Measurements from ENCODE around the gene SNX32.
A peak's percentile ranks its signal among the peaks of the same experiment; 100 is the strongest.

SNX32 gene

GRCh38 chr11:65857853-65858680 lies 24.3 kb downstream of the SNX32 start, which contains the start of gene CFL1:
Gene CFL1, minus strand, starts transcription at chr11:65858180. Its CDS starts 81 bp downstream, at chr11:65858099.
- no peak for TF ChIP-seq CTCF (IDR thresholded peaks at IDR 0.05; ENCODE audit: insufficient read depth, low read length, missing control alignments)
- ChIA-PET CTCF (interaction anchor here (0.6 to 6.0 kb wide), 9 partner anchors 8 to 165 kb away, joined by 3 to 174 read pairs (median 5); partner anchors contain the start of genes EFEMP2 and FIBP), POLR2A (interaction anchor here (0.6 to 5.2 kb wide), 20 partner anchors 8 to 243 kb away, joined by 3 to 103 read pairs (median 4); partner anchors contain the start of genes CCDC85B, EFEMP2, FIBP and KAT5)
- DNase-seq (ENCODE audit: low read depth, low spot score), result peak; percentile 85
- peak within 1 kb of the TSS; percentile 95 for H3K4me3 ChIP-seq (ENCODE audit: low read depth, low read length)

- no peak for DNase-seq (ENCODE audit: low read depth, low spot score)
- peak overlapping the region; percentile 54 for H3K4me3 ChIP-seq (ENCODE audit: low read depth, low read length)
- TF ChIP-seq CTCF (IDR thresholded peaks at IDR 0.05; ENCODE audit: insufficient read depth, low read length, missing control alignments), result no peak
- CTCF ChIA-PET, result interaction anchor here (0.7 to 6.0 kb wide), 12 partner anchors 8 to 164 kb away, joined by 3 to 174 read pairs (median 6); partner anchors contain the start of genes EFEMP2 and FIBP
- POLR2A ChIA-PET, result interaction anchor here (0.6 to 5.2 kb wide), 22 partner anchors 9 to 454 kb away, joined by 3 to 103 read pairs (median 4); partner anchors contain the start of genes CCDC85B, EFEMP2, FIBP and KAT5
Observed at GRCh38 chr11:65858681-65859087, 24.9 kb downstream of the SNX32 start.

GRCh38 chr11:65859095-65859811 lies 25.5 kb downstream of the SNX32 start:
- peak; percentile 88 for DNase-seq (ENCODE audit: low read depth, low spot score)
- TF ChIP-seq CTCF (IDR thresholded peaks at IDR 0.05; ENCODE audit: insufficient read depth, low read length, missing control alignments), result peak; percentile 25
- H3K4me3 ChIP-seq (ENCODE audit: low read depth, low read length), result peak overlapping the region; percentile 95
- ChIA-PET POLR2A (interaction anchor here (0.6 to 5.2 kb wide), 15 partner anchors 9 to 454 kb away, joined by 3 to 103 read pairs (median 6); partner anchors contain the start of genes BANF1, CCDC85B, EFEMP2 and EIF1AD), CTCF (interaction anchor here (0.6 to 6.0 kb wide), 37 partner anchors 8 to 196 kb away, joined by 3 to 174 read pairs (median 5); partner anchors contain the start of genes CCDC85B, CTSW, EFEMP2 and FIBP)

- CTCF ChIA-PET, result interaction anchor here (0.6 to 6.0 kb wide), 38 partner anchors 9 to 196 kb away, joined by 3 to 174 read pairs (median 5); partner anchors contain the start of genes CATSPER1, CCDC85B, CTSW and EFEMP2
- H3K4me3 ChIP-seq (ENCODE audit: low read depth, low read length), result peak overlapping the region; percentile 95
- POLR2A ChIA-PET, result interaction anchor here (0.8 to 5.2 kb wide), 13 partner anchors 10 to 222 kb away, joined by 3 to 103 read pairs (median 8); partner anchors contain the start of genes BANF1, CCDC85B, EFEMP2 and EIF1AD
- DNase-seq (ENCODE audit: low read depth, low spot score), result no peak
- TF ChIP-seq CTCF (IDR thresholded peaks at IDR 0.05; ENCODE audit: insufficient read depth, low read length, missing control alignments), result no peak
Observed at GRCh38 chr11:65859812-65860277, 26.1 kb downstream of the SNX32 start.

- peak; percentile 89 for TF ChIP-seq CTCF (IDR thresholded peaks at IDR 0.05; ENCODE audit: insufficient read depth, low read length, missing control alignments)
- DNase-seq (ENCODE audit: low read depth, low spot score), result peak; percentile 88
- POLR2A ChIA-PET, result interaction anchor here (0.6 to 5.2 kb wide), 14 partner anchors 9 to 223 kb away, joined by 3 to 103 read pairs (median 7); partner anchors contain the start of genes BANF1, CCDC85B, EFEMP2 and EIF1AD
- CTCF ChIA-PET, result interaction anchor here (0.6 to 6.0 kb wide), 45 partner anchors 10 to 197 kb away, joined by 3 to 174 read pairs (median 4); partner anchors contain the start of genes CATSPER1, CCDC85B, CTSW and EFEMP2
- peak within 1 kb of the TSS; percentile 95 for H3K4me3 ChIP-seq (ENCODE audit: low read depth, low read length)
Observed at GRCh38 chr11:65860278-65861164, 26.8 kb downstream of the SNX32 start, which contains the start of gene MUS81. Gene MUS81, plus strand, starts transcription at chr11:65860433. Its CDS starts 321 bp downstream, at chr11:65860754.

Data from AG04449 (cell line).